Karpas-422 (cell line): ENCODE measurements around the gene TMEM217. TPM values are rescaled to one million over a fixed set of nuclear protein-coding genes. Genes with fewer than 3 reads are reported as not detected.

Experiments
- DNase-seq: peaks from one replicate; pipeline ENCODE4 v3.0.0-alpha.2; 2015
- H2AFZ ChIP-seq: fragments of 200-600 bp; sonication (generic); 2 replicates; pipeline ENCODE4 v1.6.1; 2014; ENCODE audit warnings: antibody characterized with exemption, low read length, mixed read lengths
- H3K27ac ChIP-seq: fragments of 200-600 bp; sonication (generic); 2 replicates; pipeline ENCODE4 v1.5.1; 2014; ENCODE audit warnings: mild to moderate bottlenecking, low read length, moderate library complexity
- H3K27me3 ChIP-seq: fragments of 200-600 bp; sonication (generic); 2 replicates; pipeline ENCODE4 v1.6.1; 2014; ENCODE audit warnings: low read length, mixed read lengths
- H3K36me3 ChIP-seq: fragments of 200-600 bp; sonication (generic); 2 replicates; pipeline ENCODE4 v1.6.1; 2014; ENCODE audit warnings: low read length, mixed read lengths; ENCODE audit not compliant: insufficient read depth
- H3K4me1 ChIP-seq: fragments of 200-600 bp; sonication (generic); 2 replicates; pipeline ENCODE4 v1.6.1; 2014; ENCODE audit warnings: mild to moderate bottlenecking, low read length, mixed read lengths
- H3K4me2 ChIP-seq: fragments of 200-600 bp; sonication (generic); 2 replicates; pipeline ENCODE4 v1.6.1; 2014; ENCODE audit warnings: low read length, low read depth, mild to moderate bottlenecking; ENCODE audit not compliant: poor library complexity, severe bottlenecking
- H3K4me3 ChIP-seq: fragments of 200-600 bp; sonication (generic); 2 replicates; pipeline ENCODE4 v1.5.1; 2014; ENCODE audit warnings: mild to moderate bottlenecking, antibody characterized with exemption, low read length, mixed read lengths
- H3K79me2 ChIP-seq: fragments of 200-600 bp; sonication (generic); 2 replicates; pipeline ENCODE4 v1.6.1; 2014; ENCODE audit warnings: mild to moderate bottlenecking, low read length, mixed read lengths
- H3K9ac ChIP-seq: fragments of 200-600 bp; sonication (generic); 2 replicates; pipeline ENCODE4 v1.6.0; 2014; ENCODE audit warnings: low read length
- H3K9me2 ChIP-seq: fragments of 200-600 bp; sonication (generic), shearing (Covaris generic); replicated peaks from 2 replicates; pipeline ENCODE4 v1.6.0; 2014; ENCODE audit warnings: mild to moderate bottlenecking, low read length, moderate library complexity; ENCODE audit not compliant: insufficient read depth
- H3K9me3 ChIP-seq: fragments of 300-700, 200-600 bp; sonication (generic); 2 replicates; pipeline ENCODE4 v1.6.1; 2014; ENCODE audit warnings: low read length, mixed read lengths
- H4K20me1 ChIP-seq: fragments of 200-600 bp; sonication (generic); 2 replicates; pipeline ENCODE4 v1.6.1; 2014; ENCODE audit warnings: mild to moderate bottlenecking, antibody characterized with exemption, low read length, low read depth; ENCODE audit not compliant: insufficient read depth
- total RNA-seq: library from RNA; depleted of rRNA; stranded (reverse); fragments of >200 nt; shearing (Covaris generic); gene quantifications from 2 replicates; pipeline ENCODE4 v1.2.3, GENCODE V29; 2014; ENCODE audit warnings: low replicate concordance

TMEM217 gene
- total RNA-seq, 1 experiment from 2014 or later, result not detected

DNA sequence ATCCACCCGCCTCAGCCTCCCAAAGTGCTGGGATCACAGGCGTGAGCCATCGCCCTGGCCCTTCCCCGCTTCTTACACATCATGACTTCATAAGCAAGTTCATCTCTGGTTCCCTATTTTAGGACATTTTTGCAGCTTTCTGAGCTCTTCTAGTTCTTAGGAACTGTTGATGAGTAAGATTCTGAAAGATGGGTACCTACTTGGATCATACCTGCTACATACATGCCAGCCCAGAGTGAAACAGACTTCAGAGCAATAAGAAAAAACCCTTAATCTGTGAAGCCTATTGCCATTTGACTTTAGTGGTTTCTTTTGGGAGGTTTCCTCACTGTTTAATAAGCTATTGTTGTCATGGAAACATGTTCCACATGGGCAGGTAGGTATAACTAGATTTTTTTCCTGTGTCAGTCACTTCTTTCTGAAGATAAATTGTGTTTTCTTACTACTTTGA lies 27.9 kb upstream of the TMEM217 start:
- Histone ChIP-seq H3K4me1 (no peaks in the 10 kb centered on the region), H3K4me3 (no peak overlapping the region), H3K9me3 (no peaks in the 10 kb centered on the region), H3K9ac (no peak overlapping the region), H4K20me1 (no peaks in the 10 kb centered on the region), H2AFZ (no peak overlapping the region), H3K4me2 (no peak overlapping the region), H3K27me3 (no peaks in the 10 kb centered on the region), H3K9me2 (no peaks in the 10 kb centered on the region), H3K79me2 (no peaks in the 10 kb centered on the region), H3K36me3 (peaks cover 15% of the 10 kb centered on the region; the same call in 1 of the 2 replicates), H3K27ac (no peak overlapping the region)
- no peak for DNase-seq

GRCh38 chr6:37284781-37285180 lies 26.8 kb upstream of the TMEM217 start:
- DNase-seq, result no peak
- Histone ChIP-seq H3K9me3 (no peaks in the 10 kb centered on the region), H3K79me2 (no peaks in the 10 kb centered on the region), H3K27me3 (no peaks in the 10 kb centered on the region), H3K4me3 (no peak overlapping the region), H2AFZ (no peak overlapping the region), H3K4me1 (no peaks in the 10 kb centered on the region), H3K9ac (no peak overlapping the region), H4K20me1 (no peaks in the 10 kb centered on the region), H3K9me2 (no peaks in the 10 kb centered on the region), H3K27ac (no peak overlapping the region), H3K4me2 (no peak overlapping the region), H3K36me3 (peaks cover 15% of the 10 kb centered on the region; the same call in 1 of the 2 replicates)

DNA sequence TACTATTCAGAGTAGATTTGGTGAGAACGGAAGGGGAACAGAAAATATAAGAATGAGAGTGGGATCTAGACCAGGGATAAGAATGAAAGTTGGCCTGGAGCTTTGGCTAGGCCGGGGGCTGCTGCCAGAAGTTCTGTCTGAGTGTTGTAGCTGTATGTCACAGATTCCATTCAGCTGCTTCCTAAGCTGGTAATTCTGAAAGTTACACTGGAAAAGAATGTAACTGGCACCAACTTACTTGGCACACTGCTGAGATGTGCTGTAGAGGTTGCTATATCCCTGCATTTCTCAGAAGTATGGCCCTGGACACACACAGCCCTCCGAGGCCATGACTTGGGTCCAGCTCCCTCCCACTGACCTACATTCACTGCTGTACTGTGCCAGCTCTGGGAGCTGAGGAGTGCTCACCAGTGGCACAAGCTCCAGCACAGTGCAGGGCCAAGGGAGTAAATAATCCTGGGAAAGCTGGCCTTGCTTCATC lies 25.8 kb upstream of the TMEM217 start:
- H3K79me2 ChIP-seq, result no peaks in the 10 kb centered on the region
- no peak overlapping the region for H2AFZ ChIP-seq
- H3K27me3 ChIP-seq, result no peaks in the 10 kb centered on the region
- DNase-seq, result no peak
- no peaks in the 10 kb centered on the region for H3K9me2 ChIP-seq
- H4K20me1 ChIP-seq, result no peaks in the 10 kb centered on the region
- no peak overlapping the region for H3K27ac ChIP-seq
- peaks cover 15% of the 10 kb centered on the region; the same call in 1 of the 2 replicates for H3K36me3 ChIP-seq
- no peaks in the 10 kb centered on the region for H3K9me3 ChIP-seq
- no peak overlapping the region for H3K4me3 ChIP-seq
- no peak overlapping the region for H3K4me2 ChIP-seq
- H3K9ac ChIP-seq, result no peak overlapping the region
- H3K4me1 ChIP-seq, result no peaks in the 10 kb centered on the region

DNA sequence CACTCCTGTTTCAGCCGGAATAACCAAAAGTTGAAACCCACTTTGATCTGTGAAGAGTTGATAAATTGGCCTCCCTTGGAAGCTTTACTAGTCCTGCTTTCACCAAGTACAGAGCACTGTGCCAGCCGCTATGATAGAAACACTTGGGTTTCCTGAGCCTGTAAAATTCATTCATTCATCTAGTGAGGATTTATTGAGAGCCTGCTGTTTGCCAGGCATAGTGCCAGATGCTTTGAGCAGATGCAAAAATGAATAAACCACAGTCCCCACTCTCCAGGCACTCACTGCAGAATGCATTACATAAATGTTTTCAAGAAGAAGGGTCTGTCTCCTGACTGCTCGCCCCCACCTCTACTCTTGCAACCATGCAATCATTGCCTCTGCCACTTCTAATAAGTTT lies 25.3 kb upstream of the TMEM217 start:
- H3K36me3 ChIP-seq, result peaks cover 15% of the 10 kb centered on the region; the same call in 1 of the 2 replicates

DNA sequence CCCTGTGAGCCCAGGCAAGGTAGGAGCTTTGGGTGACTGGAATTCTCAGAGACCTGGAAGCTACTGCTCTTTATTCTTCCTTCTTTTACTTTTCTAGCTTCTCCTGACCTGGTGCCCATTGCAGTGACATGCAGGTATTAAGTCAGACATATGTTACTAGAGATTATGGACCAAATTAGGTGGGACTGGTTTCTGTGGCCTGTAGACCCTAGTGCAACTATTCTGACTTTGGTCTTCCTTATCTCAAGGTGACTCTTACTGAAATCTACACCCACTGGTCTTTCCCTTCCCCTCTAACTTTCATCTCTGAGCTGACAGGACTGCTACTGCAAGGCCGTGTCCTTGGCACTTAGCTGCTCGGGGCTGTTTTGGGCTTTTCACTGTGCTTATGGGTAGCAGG lies 24.4 kb upstream of the TMEM217 start:
- H3K9ac ChIP-seq, result no peak overlapping the region
- no peaks in the 10 kb centered on the region for H3K27me3 ChIP-seq
- DNase-seq, result no peak
- H3K9me3 ChIP-seq, result no peaks in the 10 kb centered on the region
- no peak overlapping the region for H2AFZ ChIP-seq
- H3K4me1 ChIP-seq, result peaks cover 4% of the 10 kb centered on the region
- peaks cover 14% of the 10 kb centered on the region; the same call in 1 of the 2 replicates for H3K36me3 ChIP-seq
- H3K79me2 ChIP-seq, result 0 out of 2 replicates have a peak, but pooled peaks cover 5% of the 10 kb centered on the region
- H4K20me1 ChIP-seq, result no peaks in the 10 kb centered on the region
- H3K4me3 ChIP-seq, result no peak overlapping the region
- H3K9me2 ChIP-seq, result no peaks in the 10 kb centered on the region
- no peak overlapping the region for H3K27ac ChIP-seq
- no peak overlapping the region for H3K4me2 ChIP-seq

More for the DNA sequence above, 25.3 kb upstream of the TMEM217 start:
- no peak overlapping the region for H3K9ac ChIP-seq
- DNase-seq, result no peak
- H3K79me2 ChIP-seq, result 0 out of 2 replicates have a peak, but pooled peaks cover 1% of the 10 kb centered on the region
- no peaks in the 10 kb centered on the region for H3K9me2 ChIP-seq
- no peaks in the 10 kb centered on the region for H3K9me3 ChIP-seq
- H3K4me3 ChIP-seq, result no peak overlapping the region
- H3K4me1 ChIP-seq, result peaks cover 1% of the 10 kb centered on the region
- H4K20me1 ChIP-seq, result no peaks in the 10 kb centered on the region
- no peak overlapping the region for H3K4me2 ChIP-seq
- no peak overlapping the region for H3K27ac ChIP-seq
- no peak overlapping the region for H2AFZ ChIP-seq
- H3K27me3 ChIP-seq, result no peaks in the 10 kb centered on the region

DNA sequence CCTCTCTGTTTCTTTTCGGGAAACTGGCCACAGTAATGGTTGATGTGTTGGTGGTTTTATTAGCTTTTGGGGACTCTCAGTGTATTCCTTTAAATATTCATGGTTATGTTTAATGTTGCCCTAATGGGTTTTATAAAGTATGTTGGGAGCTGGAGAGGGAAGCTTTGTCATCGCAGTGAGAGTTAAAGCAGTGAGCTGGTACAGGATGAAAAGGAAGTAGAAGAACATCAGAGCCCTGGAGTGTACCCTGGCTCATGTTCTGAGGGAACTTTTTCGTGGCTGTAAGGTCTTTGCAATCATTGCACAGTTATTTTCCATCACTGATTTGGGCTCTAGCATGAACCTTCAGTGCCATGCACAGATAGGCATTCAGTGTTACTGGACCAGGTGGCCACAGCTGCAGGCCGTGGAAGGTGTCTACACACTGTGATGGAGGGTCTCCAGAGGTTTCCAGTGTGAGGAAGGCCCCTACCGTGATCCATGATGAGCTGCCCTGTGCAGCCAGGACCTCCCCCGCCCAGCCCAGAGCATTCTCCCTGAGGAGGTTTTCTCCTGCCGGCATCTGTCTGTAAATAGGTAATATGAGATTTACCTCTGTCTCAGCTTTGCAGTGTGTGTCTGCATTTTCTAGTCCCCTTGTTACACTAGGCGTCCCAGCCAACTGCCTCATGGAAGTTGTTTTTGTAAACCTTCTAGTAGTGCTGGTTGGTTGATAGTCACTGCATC lies 22.4 kb upstream of the TMEM217 start:
- Histone ChIP-seq H3K36me3 (peaks cover 9% of the 10 kb centered on the region; the same call in 1 of the 2 replicates), H4K20me1 (no peaks in the 10 kb centered on the region), H3K9me2 (no peaks in the 10 kb centered on the region), H3K9ac (no peak overlapping the region), H3K4me3 (no peak overlapping the region), H3K4me1 (peaks cover 9% of the 10 kb centered on the region), H3K27me3 (no peaks in the 10 kb centered on the region), H3K27ac (no peak overlapping the region), H3K9me3 (no peaks in the 10 kb centered on the region), H2AFZ (no peak overlapping the region), H3K79me2 (peaks cover 8% of the 10 kb centered on the region; the same call in 1 of the 2 replicates), H3K4me2 (no peak overlapping the region)
- DNase-seq, result no peak

GRCh38 chr6:37279366-37280134 lies 21.6 kb upstream of the TMEM217 start:
- Histone ChIP-seq H2AFZ (no peak overlapping the region), H3K79me2 (peaks cover 8% of the 10 kb centered on the region), H4K20me1 (no peaks in the 10 kb centered on the region), H3K4me2 (no peak overlapping the region), H3K9me2 (no peaks in the 10 kb centered on the region), H3K4me1 (peaks cover 9% of the 10 kb centered on the region), H3K27ac (no peak overlapping the region), H3K27me3 (no peaks in the 10 kb centered on the region), H3K36me3 (peaks cover 9% of the 10 kb centered on the region; the same call in 1 of the 2 replicates), H3K4me3 (no peak overlapping the region), H3K9me3 (no peaks in the 10 kb centered on the region), H3K9ac (no peak overlapping the region)
- no peak for DNase-seq

GRCh38 chr6:37277001-37277409 lies 19.1 kb upstream of the TMEM217 start:
- Histone ChIP-seq H3K9me2 (no peaks in the 10 kb centered on the region), H4K20me1 (no peaks in the 10 kb centered on the region), H3K9me3 (no peaks in the 10 kb centered on the region), H3K4me1 (peaks cover 9% of the 10 kb centered on the region), H3K9ac (no peak overlapping the region), H3K4me3 (no peak overlapping the region), H2AFZ (no peak overlapping the region), H3K27ac (no peak overlapping the region), H3K79me2 (peaks cover 8% of the 10 kb centered on the region), H3K36me3 (no peaks in the 10 kb centered on the region), H3K4me2 (no peak overlapping the region), H3K27me3 (no peaks in the 10 kb centered on the region)
- no peak for DNase-seq
